Peyer's patch (tissue), 4 donors: ENCODE measurements around the gene ALKBH7.

Experiments used
- CTCF ChIP-seq, 6 experiments: fragments of 450-650 bp in 4 of 6; fragments of 200-600 bp in 2 of 6; sonication (generic) in 1 of 6; IDR thresholded peaks; one replicate each; pipeline ENCODE4 v1.5.1; 2017 to 2019; ENCODE audit warnings: antibody characterized with exemption in 6 of 6, mild to moderate bottlenecking in 3 of 6, moderate library complexity in 1 of 6
- POLR2A ChIP-seq, 2 donors: fragments of 450-650 bp; IDR thresholded peaks; one replicate each; pipeline ENCODE4 v1.5.1; 2017; ENCODE audit warnings: antibody characterized with exemption in 2 of 2, mild to moderate bottlenecking in 2 of 2, moderate library complexity in 2 of 2

- TF ChIP-seq POLR2A (IDR thresholded peaks at IDR 0.05): no peak
- TF ChIP-seq CTCF (IDR thresholded peaks at IDR 0.05): no peak
Observed at GRCh38 chr19:6421075-6422014, 48.8 kb downstream of the ALKBH7 start.
